ENCODE results near the gene LIN9. TPM values are rescaled to one million over a fixed set of nuclear protein-coding genes. Genes with fewer than 3 reads are reported as not detected.
"Not testable (repeated sequence)": the region's sequence is repeated elsewhere in the genome, so short reads cannot be mapped to it uniquely, and the experiment has no call there.

The LIN9 gene
- total RNA-seq, 4 donors from 2014 or later: 0.59 to 15.1 (median 3.9) TPM

DNA sequence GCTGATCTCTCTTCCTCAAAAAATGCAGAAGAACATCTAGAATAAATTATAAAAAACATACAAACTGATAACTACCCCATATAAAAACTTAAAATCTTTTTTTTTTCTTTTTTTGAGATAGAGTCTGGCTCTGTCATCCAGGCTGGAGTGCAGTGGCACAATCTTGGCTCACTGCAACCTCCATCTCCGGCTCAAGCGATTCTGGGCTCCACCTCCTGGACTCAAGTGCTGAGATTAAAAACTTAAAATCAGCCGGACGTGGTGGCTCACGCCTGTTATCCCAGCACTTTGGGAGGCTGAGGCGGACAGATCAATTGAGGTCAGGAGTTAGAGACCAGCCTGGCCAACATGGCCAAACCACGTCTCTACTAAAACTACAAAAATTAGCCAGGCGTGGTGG lies 31.1 kb downstream of the LIN9 start:
- intact Hi-C loops (cut with DNase I; ENCODE audit: low total_unique reads): no loop called here
- Histone ChIP-seq H3K9me3 (no peaks in the 10 kb centered on the region), H3K27me3 (no peaks in the 10 kb centered on the region), H3K36me3 (no peaks in the 10 kb centered on the region), H3K4me3 (no peak overlapping the region), H3K27ac (no peak overlapping the region), H3K4me1 (no peaks in the 10 kb centered on the region)
- DNase-seq: no peak
- no peak for TF ChIP-seq POLR2A (IDR thresholded peaks at IDR 0.05)
- TF ChIP-seq CTCF (IDR thresholded peaks at IDR 0.05): no peak

DNA sequence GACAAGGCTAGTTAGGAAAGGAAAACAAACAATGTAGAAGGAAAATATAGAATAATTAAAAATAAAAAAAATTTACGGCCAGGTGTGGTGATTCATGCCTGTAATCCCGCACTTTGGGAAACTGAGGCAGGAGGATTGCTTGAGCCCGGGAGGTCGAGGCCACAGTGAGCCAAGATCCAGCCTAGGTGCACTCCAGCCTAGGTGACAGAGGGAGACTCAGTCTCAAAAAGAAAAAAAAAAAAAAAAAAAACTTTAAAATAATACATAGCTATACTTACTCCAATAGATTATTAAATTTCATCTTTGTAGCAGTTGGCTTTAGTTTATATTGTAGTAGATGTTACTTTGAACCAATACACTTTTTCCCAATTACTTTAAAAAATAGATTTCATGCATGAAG lies 32.0 kb downstream of the LIN9 start:
- no peaks in the 10 kb centered on the region for H3K36me3 ChIP-seq
- H3K4me3 ChIP-seq: no peak overlapping the region
- intact Hi-C loops (cut with DNase I; ENCODE audit: low total_unique reads): no loop called here
- no peak for DNase-seq
- H3K27me3 ChIP-seq: no peaks in the 10 kb centered on the region
- H3K4me1 ChIP-seq: no peaks in the 10 kb centered on the region
- TF ChIP-seq POLR2A (IDR thresholded peaks at IDR 0.05) (no peak), CTCF (IDR thresholded peaks at IDR 0.05) (no peak)
- no peaks in the 10 kb centered on the region for H3K9me3 ChIP-seq
- no peak overlapping the region for H3K27ac ChIP-seq

DNA sequence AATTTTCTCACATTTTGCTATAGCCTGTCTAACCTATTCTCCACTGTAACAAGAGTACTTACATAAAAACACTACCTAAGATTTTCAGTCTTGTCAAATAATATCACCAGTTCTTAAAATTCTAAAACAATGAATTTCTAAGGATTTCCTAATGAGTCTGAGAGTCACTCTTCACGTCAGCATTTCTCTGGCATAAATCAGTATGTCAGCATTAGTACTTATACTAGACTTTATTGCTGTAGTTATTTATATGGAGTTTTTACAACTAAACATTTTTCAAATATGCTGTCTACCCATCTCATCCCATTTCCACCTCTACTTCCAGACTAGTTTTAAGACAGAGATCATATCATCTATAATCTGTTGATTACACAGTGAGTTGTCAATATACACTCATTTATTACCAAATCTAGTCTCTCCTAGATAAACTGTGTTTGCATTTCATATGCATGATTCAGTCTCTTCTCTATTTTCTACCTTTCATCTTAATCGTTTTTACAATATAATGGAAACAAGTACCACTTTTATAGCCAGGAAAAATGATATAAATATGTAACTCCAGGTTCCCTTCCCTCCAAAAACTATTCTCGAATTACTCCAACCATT lies 32.8 kb downstream of the LIN9 start:
- Histone ChIP-seq H3K27ac (no peak overlapping the region), H3K36me3 (no peaks in the 10 kb centered on the region), H3K27me3 (no peaks in the 10 kb centered on the region), H3K4me3 (no peak overlapping the region), H3K4me1 (no peaks in the 10 kb centered on the region), H3K9me3 (no peaks in the 10 kb centered on the region)
- DNase-seq: no peak
- intact Hi-C loops (cut with DNase I; ENCODE audit: low total_unique reads): no loop called here
- TF ChIP-seq CTCF (IDR thresholded peaks at IDR 0.05) (no peak), POLR2A (IDR thresholded peaks at IDR 0.05) (no peak)

GRCh38 chr1:226274138-226274537 lies 34.8 kb downstream of the LIN9 start:
- TF ChIP-seq POLR2A (IDR thresholded peaks at IDR 0.05): no peak
- no peak for TF ChIP-seq CTCF (IDR thresholded peaks at IDR 0.05)
- Histone ChIP-seq H3K27ac (no peak overlapping the region), H3K4me3 (no peak overlapping the region), H3K9me3 (no peaks in the 10 kb centered on the region), H3K4me1 (no peaks in the 10 kb centered on the region), H3K36me3 (no peaks in the 10 kb centered on the region), H3K27me3 (no peaks in the 10 kb centered on the region)
- intact Hi-C loops (cut with DNase I; ENCODE audit: low total_unique reads): no loop called here
- DNase-seq: no peak

- intact Hi-C loops (cut with DNase I; ENCODE audit: low total_unique reads): not testable (repeated sequence)
These were observed 36.6 kb downstream of the LIN9 start for GRCh38 chr1:226272233-226272902.

More at GRCh38 chr1:226272233-226272902, 36.6 kb downstream of the LIN9 start:
- H3K36me3 ChIP-seq, DNase-seq, H3K4me1 ChIP-seq, H3K9me3 ChIP-seq, H3K27ac ChIP-seq, H3K4me3 ChIP-seq, H3K27me3 ChIP-seq: not testable (repeated sequence)
